ENCODE measurements around the gene DCAF10.
"Not testable (repeated sequence)": the region's sequence is repeated elsewhere in the genome, so short reads cannot be mapped to it uniquely, and the experiment has no call there.

Gene DCAF10

GRCh38 chr9:37796232-37796631, 4.4 kb upstream of the DCAF10 start:
- no peak for DNase-seq

- DNase-seq, result no peak
These were observed 1.9 kb upstream of the DCAF10 start for GRCh38 chr9:37798677-37799076.

DNA sequence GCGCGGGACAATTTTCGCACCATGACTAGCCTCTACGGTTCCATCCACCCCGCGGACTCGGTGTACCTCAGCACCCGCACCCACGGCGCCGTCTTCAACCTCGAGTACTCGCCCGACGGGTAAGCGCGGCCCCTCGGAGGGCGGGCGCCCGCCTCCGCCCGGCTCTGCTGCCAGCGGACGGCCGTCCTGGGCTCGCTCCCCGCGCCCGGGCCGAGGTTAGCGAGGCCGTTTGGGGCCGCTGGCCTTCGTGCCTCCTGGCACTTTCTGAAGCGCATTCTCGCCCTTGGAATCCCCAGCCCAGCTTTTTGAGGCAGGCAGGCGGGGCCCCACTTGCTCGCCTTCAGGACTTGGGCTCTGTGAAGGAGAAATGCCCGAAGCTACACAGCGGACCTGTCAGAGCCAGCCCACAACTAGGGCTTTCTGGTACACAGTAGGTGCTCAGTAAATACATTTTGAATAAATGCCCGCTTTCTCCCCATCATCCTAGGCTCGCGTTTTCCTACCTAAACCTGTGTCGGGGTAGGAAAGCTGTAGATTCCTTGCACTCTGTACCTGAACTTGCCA, 772 bp downstream of the DCAF10 start:
- DNase-seq, result no peak

GRCh38 chr9:37801959-37802711, 1.5 kb downstream of the DCAF10 start:
- DNase-seq, result no peak

- no peak for DNase-seq
These were observed 5.7 kb downstream of the DCAF10 start for GRCh38 chr9:37806271-37806670.

- DNase-seq, result not testable (repeated sequence)
These were observed 9.1 kb downstream of the DCAF10 start for GRCh38 chr9:37809676-37810075.

- no peak for DNase-seq
These were observed 11.4 kb downstream of the DCAF10 start for GRCh38 chr9:37811906-37812476.

GRCh38 chr9:37812773-37813379, 12.3 kb downstream of the DCAF10 start:
- no peak for DNase-seq

- DNase-seq, result no peak
These were observed 18.3 kb downstream of the DCAF10 start for GRCh38 chr9:37818849-37819248.

- no peak for DNase-seq
These were observed 19.5 kb downstream of the DCAF10 start for GRCh38 chr9:37820142-37820541.

DNA sequence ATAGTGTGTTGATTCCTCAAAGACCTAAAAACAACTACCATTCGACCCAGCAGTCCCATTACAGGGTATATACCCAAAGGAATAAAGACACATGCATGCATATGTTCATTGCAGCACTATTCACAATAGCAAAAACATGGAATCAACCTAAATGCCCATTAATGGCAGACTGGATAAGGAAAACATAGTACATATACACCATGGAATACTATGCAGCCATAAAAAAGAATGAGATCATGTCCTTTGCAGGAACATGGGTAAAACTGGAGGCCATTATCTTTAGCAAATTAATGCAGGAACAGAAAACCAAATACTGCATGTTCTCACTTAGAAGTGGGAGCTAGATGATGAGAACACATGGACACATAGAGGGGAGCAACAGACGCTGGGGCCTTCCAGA, 24.6 kb downstream of the DCAF10 start:
- DNase-seq, result not testable (repeated sequence)

GRCh38 chr9:37827483-37828165, 27.0 kb downstream of the DCAF10 start:
- DNase-seq, result no peak

DNA sequence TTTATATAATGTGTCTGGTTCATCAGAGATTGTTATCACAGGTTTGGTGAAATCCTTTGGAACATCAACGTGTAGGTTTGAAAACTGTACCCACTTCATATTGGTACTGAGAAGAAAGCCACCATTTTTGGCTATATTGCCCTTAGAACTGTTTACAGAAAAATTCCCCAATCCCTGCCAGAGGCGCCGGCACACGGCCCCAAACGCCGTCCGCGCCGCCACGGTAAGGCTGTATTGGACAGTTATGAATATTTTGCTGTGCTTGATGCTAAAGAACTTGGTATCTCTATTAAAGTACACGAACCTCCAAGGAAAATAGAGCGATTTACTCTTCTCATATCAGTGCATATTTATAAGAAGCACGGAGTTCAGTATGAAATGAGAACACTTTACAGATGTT, 35.2 kb downstream of the DCAF10 start:
- no peak for DNase-seq

GRCh38 chr9:37836386-37836785, 35.8 kb downstream of the DCAF10 start:
- no peak for DNase-seq

DNA sequence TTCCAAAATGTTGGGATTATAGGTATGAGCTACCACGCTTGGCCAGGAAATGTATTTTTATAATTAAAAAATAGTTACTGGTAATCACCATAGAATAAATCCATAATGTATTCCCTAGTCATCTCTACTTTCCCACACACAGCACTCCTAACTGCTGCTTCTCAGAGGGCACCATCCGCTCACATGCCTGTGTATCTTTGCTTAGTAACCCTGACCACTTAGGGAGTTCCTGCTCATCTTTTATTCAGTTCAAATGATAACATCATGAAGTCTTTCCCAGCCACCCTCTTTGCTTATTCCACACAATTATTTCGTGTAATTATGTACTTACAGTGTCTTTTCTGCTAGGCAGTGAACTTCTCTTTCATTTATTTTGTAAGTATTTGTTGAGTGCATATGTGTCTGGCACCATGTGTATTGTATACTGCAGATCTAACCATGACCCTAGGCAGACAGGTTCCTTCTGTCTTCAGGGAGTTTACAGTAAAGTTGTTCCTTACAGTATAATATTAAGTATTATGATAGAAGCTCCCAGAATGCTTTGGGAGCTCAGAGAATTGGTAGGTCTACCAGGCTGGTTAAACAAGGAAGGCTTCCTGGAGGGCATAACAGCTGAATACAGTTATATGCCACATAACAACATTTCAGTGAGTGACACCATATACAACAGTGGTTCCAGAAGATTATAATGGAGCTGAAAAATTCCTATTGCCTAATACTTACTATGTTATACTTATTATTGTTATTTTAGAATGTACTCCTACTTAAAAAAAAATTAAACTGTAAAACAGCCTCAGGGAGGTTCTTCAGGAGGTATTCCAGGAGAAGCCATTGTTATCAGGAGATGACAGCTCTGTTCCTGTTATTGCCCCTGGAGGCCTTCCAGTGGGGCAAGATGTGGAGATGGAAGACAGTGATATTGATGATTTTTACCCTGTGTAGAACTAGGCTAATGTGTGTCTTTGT, 39.2 kb downstream of the DCAF10 start:
- DNase-seq, result no peak

DNA sequence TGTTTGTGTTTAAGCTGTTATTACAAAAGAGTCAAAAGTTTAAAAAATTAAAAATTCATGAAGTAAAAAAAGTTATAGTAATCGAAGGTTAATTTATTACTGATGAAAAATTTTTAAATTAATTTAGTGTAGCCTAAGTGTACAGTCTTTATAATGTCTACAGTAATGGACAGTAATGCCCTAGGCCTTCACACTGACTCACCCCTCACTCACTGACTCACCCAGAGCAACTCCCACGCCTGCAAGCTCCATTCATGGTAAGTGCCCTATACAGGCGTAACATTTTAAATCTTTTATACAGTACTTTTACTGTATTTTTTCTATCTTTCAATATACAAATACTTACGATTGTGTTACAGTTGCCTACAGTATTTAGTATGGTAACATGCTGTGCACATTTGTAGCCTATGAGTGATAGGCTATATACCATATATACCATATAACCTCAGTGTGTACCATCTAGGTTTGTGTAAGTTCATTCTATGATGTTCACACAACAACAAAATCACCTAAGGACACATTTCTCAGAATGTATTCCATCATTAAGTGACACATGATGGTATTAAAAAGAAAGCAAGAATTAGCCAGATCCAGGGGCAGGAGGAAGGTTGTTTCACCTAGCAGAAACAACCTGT, 40.1 kb downstream of the DCAF10 start:
- no peak for DNase-seq

GRCh38 chr9:37852222-37852621, 51.6 kb downstream of the DCAF10 start:
- DNase-seq, result no peak

DNA sequence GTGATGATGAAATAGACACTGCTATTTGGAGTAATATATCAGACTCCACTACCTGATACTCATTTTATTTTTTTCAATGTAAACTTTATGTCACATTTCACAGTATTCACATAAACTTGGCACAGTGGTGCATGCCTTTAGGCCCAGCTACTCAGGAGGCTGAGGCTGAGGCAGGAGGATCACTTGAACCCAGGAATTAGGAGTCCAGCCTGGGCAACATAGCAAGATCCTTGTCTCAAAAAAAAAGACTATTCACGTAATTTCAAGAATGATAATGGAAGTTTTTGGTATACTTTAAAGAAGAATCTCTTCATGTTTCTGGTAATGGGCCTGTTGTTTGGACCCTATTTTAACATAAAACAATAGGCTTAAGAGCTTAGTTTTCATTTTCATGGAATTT, 56.0 kb downstream of the DCAF10 start:
- DNase-seq, result no peak

- DNase-seq, result no peak
These were observed 58.4 kb downstream of the DCAF10 start for GRCh38 chr9:37859043-37859442.

- DNase-seq, result no peak
These were observed 61.9 kb downstream of the DCAF10 start for GRCh38 chr9:37862530-37862929.

DNA sequence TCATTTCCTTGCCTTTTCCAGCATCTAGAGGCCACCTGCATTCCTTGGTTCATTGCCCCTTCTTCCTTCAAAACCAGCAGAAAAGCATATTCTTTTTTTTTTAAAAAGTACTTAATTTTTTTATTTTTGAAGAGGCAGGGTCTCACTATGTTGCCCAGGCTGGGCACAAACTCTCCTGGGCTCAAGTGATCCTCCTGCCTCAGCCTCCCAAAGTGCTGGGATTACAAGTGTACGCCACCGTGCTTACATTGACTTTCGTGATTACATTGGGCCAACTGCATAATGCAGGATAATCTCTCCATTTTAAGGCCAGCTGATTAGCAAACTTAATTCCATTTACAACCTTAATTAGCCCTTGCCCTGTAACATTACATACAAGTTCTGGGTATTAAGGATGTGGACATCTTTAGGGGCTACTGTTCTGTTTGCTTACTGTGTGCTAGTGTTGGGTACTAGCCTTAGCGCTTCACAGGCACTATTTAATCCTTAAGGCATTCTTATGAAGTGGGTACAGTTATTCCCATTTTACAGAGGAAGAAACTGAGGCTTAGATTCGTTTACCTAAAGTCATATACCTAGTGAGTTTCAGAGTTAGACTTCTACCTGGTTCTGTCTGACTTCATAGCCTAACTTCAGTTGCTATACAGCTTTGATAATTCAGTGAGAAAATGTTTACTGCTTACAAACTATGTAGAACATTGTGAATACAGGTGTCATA, 69.6 kb downstream of the DCAF10 start:
- DNase-seq, result no peak
